NAMALWA (cell line): ENCODE results near the gene SLC44A2.
"Not testable (repeated sequence)": the region's sequence is repeated elsewhere in the genome, so short reads cannot be mapped to it uniquely, and the experiment has no call there.

Experiments used
- DNase-seq: peaks from one replicate; pipeline ENCODE4 v3.0.0-alpha.2; 2015; ENCODE audit warnings: low spot score

SLC44A2 gene

GRCh38 chr19:10651851-10652250, 26.5 kb downstream of the SLC44A2 start:
- peak; percentile 64 for DNase-seq

GRCh38 chr19:10653482-10653731, 28.1 kb downstream of the SLC44A2 start:
- DNase-seq: no peak

GRCh38 chr19:10653732-10654609, 28.6 kb downstream of the SLC44A2 start, which contains the start of gene ILF3:
Gene ILF3 (plus strand): TSS chr19:10654346. CDS start chr19:10670606, 16,260 bp downstream.
- DNase-seq: peak; percentile 100

- DNase-seq: peak; percentile 65
Measured at GRCh38 chr19:10654610-10655456, 29.5 kb downstream of the SLC44A2 start.

DNA sequence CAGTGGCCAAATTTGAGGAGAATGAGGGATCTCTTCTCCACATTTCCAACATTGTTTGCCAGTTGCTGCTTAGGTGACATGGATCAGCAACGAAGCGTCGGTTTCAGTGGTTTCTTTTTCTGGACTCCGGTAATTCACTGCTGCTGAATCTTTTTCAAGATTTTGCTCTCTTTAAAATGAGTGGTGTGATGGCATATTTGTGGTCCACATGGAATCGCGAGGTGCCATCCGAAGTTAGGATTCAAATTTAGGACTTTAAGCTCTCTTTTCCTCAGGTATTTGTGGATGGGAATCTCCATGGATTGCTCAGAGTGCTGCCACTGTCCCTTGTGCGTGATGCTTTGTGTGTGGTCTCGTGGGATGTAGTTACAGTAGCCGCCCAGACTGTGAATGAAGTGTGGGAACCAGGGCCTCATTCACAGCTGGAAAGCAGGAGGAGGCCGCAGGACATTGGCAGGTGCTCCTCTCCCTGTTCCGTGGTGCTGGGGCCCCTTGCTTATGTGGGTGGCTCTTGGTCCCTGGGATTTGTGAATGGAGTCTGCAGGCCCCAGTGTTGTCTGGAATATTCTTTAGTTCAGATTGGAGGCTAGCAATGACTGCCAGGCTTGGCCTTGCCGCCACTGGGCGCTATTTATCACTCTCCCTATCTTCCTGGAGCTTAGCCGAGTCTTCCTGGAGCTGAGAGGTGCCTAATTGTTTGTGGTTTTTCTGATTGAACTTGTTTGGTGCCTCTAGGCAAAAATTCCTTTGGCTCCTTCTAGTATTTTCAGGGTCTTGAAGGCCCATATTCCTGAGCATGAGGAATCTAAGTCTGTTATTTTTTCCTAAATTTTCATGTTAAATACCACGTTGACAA, 30.3 kb downstream of the SLC44A2 start:
- DNase-seq: peak; percentile 57

- DNase-seq: no peak
Measured at GRCh38 chr19:10660346-10660745, 35.0 kb downstream of the SLC44A2 start.

DNA sequence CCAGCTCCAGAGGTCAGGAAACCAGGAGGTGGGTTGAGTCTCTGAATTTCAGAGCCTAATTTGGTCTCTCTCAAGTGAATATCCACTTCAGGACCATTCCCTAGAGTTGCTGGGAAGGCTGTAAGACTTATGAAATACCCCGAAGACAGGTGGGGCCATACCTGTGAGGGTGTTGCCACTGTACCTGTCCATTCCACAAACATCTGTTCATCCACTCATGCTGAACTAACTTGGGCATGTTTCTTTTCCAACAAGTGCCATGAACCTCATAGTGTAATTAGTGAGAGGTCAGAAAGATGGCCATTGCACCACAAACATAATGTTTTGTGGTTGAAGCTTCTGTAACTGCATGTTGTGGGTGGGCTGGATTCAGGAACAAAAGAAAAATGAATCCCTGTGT, 36.6 kb downstream of the SLC44A2 start:
- no peak for DNase-seq

DNA sequence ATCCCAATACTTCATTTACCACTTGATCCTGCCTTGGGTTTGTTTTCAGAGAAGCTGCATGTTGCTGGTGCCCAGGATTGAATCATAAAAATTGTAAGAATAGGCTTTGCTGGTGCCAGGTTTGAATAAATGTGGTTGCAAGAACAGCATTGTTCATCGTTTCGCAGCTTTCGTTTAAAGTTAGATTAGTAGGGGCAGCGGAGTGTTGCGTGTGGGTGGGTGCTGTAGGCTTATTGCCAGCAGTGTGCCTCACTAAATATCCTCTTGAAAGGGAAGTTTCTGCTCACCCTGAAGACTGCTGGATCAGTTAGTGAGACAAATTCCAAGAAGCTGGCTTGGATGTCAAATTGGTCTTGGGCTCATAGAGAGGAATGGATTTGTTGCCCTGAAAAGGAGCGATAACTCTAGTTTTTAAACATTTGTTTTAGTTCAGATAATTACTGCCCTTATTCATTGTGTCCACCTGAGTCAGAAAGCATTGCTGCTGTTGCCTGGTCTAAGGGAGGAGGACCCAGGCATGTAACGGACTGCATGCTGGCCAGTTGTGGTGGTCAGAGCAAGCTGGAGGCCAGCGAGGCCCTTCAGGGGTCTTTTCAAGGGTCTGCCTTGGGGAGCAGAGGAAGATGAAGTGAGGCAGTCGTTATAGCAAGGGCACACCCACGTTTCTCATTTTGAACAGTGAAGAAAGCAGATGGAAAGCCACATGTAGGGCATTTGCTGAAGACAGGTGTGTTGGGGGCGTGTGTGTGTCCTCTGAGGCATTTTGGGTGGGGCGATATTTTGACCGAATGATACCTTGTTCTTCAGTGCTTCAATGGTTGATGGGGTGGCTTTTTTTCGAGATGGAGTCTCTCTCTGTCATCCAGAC, 37.3 kb downstream of the SLC44A2 start:
- DNase-seq: peak; percentile 70

DNA sequence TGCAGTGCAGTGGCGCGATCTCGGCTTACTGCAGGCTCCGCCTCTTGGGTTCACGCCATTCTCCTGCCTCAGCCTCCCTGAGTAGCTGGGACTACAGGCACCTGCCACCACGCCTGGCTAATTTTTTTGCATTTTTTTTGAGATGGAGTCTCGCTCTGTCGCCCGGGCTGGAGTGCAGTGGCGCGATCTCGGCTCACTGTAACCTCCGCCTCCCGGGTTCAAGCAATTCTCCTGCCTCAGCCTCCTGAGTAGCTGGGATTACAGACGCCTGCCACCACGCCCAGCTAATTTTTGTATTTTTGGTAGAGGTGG, 37.9 kb downstream of the SLC44A2 start:
- DNase-seq: not testable (repeated sequence)

- no peak for DNase-seq
Measured at GRCh38 chr19:10667867-10668266, 42.5 kb downstream of the SLC44A2 start.

DNA sequence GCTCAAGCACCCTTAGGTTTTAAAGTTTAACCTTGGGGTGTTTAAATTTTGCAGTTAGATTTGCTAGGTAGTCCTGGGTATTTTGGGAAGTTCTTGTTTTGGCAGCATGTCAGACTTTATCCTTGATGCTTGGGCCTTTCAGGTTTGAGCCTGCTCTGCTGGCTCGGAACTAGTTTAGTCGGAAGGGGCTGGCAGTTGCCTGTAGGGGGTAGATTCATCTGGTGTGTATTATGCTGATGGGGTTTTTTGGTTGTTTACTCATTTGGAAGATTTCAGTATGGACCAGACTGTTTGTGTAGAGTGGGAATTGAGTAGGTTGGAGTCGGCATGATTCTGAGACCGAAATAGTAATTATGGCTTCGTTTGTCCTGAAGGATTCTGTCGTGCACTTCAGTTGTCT, 43.9 kb downstream of the SLC44A2 start:
- DNase-seq: no peak

- no peak for DNase-seq
Measured at GRCh38 chr19:10670182-10670581, 44.8 kb downstream of the SLC44A2 start.

DNA sequence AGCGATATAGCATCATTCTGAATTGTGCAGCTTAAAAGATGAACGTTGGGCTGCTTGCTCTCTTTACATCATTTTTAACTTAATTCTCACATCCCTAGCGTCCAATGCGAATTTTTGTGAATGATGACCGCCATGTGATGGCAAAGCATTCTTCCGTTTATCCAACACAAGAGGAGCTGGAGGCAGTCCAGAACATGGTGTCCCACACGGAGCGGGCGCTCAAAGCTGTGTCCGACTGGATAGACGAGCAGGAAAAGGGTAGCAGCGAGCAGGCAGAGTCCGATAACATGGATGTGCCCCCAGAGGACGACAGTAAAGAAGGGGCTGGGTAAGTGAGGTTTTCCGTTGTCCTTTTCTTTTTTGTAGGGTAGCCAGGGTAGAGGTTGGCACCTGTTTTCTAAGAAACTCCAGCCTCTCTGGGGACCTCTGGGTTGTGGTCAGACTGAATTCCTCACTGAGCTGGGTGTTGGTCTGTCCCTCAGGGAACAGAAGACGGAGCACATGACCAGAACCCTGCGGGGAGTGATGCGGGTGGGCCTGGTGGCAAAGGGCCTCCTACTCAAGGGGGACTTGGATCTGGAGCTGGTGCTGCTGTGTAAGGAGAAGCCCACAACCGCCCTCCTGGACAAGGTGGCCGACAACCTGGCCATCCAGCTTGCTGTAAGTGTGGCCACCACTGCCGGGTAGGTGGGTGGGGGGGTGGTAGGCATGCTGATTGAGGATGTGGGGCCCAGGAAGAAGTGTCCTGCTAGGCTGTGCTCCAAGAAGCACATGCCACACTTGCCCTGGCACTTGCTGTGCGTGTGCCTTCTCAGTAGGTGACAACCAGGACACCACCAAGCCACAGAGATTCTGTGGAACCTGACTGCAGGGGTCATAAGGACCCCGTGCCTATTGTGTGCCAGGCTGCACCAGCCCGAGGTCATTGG, 45.8 kb downstream of the SLC44A2 start:
- no peak for DNase-seq

DNA sequence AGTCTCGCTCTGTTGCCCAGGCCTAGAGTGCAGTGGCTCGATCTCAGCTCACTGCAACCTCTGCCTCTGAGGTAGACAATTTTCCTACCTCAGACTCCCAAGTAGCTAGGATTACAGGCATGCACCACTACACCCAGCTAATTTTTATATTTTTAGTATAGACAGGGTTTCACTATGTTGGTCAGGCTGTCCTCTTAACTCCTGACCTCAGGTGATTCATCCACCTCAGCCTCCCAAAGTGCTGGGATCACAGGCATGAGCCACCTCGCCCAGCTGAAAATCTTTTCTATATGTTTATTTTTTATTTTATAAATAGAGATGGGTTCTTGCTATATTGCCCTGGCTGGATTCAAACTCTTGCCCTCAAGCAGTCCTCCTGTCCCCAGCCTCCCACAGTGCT, 46.6 kb downstream of the SLC44A2 start:
- not testable (repeated sequence) for DNase-seq

DNA sequence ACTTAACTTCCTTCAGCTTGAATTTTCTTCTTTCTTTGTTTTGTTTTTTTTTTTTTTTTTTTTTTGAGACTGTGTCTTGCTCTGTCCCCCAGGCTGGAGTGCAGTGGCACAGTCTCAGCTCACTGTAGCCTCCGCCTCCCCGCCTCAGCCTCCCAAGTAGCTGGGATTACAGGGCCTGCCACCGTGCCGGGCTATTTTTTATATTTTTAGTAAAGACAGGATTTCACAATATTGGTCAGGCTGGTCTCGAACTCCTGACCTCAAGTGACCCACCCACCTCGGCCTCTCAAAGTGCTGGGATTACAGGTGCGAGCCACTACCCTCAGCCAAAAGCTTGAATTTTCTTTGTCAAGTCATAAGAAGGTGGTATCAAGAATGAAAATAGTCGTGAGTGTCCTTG, 49.9 kb downstream of the SLC44A2 start:
- not testable (repeated sequence) for DNase-seq

DNA sequence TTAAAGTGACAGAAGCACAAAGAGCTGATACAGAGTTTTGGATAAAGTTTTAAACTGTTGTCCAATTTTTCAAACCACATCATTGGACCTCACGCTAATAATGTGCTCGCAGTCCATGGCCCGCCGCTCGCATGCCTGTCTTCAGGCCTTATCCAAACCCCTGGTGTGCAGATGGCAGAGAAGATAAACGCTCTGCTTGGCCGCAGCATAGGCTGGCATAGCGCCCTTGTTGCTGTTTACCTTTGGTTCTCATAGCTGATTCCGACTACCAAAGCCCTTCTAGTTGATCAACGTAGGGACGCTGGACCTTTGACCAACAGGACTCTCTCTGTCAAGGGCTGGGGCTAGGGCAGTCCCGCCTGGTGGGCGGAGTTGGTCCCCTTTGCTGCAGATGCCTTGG, 52.4 kb downstream of the SLC44A2 start:
- no peak for DNase-seq

- DNase-seq: no peak
Measured at GRCh38 chr19:10678813-10679212, 53.5 kb downstream of the SLC44A2 start.

- DNase-seq: no peak
Measured at GRCh38 chr19:10679743-10680142, 54.4 kb downstream of the SLC44A2 start.

- no peak for DNase-seq
Measured at GRCh38 chr19:10680545-10681135, 55.3 kb downstream of the SLC44A2 start.

DNA sequence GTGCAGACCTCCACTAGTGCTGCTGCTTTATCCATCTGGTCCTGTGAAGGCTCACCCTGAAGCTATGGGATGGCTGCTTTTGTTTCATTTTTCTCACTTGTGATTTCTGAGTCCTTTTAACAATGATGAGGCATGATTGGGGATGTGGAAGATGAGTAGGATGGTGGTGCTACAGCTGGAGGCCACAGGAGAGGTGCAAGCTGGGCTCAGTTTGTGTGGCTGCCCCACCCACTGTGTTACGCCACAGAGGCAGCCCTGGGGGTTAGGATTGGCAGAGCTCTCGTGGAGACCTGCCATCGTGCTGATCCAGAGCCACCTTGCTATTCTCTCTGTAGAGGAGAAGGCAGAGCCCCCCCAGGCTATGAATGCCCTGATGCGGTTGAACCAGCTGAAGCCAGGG, 56.3 kb downstream of the SLC44A2 start:
- no peak for DNase-seq
